Activated CD8-positive, alpha-beta T cell treated with anti-CD3 and anti-CD28 coated beads for 36 hours (primary cell): ENCODE results near the gene TM9SF4. TPM values are rescaled to one million over a fixed set of nuclear protein-coding genes. Genes with fewer than 3 reads are reported as not detected.

Experiments used
- ATAC-seq: fragments of 200-7000 bp; cut with Tn5 transposase; one replicate; pipeline ENCODE4 v1.10.0; 2021; ENCODE audit warnings: mild to moderate bottlenecking, moderate library complexity
- CTCF ChIA-PET: fragments of 350-600 bp; sonication (Branson Sonifier 250); formaldehyde crosslinking; loops from one replicate; lab custom pipeline; 2021; ENCODE audit warnings: antibody characterized with exemption; lab: Charles Lee
- POLR2A ChIA-PET: fragments of 350-600 bp; sonication (Branson Sonifier 250); formaldehyde crosslinking; loops from one replicate; lab custom pipeline; 2021; ENCODE audit warnings: antibody characterized with exemption; lab: Charles Lee
- DNase-seq: peaks from one replicate; pipeline ENCODE4 v3.0.0-alpha.2; 2020
- H3K27ac Mint-ChIP-seq: one replicate; pipeline ENCODE4 v1.8.0; 2021; ENCODE audit warnings: mild to moderate bottlenecking, mixed read lengths
- H3K27me3 Mint-ChIP-seq: one replicate; pipeline ENCODE4 v1.8.0; 2021; ENCODE audit warnings: mixed read lengths
- H3K36me3 Mint-ChIP-seq: one replicate; pipeline ENCODE4 v1.8.0; 2021; ENCODE audit warnings: low read depth, mixed read lengths
- H3K4me1 Mint-ChIP-seq: one replicate; pipeline ENCODE4 v1.8.0; 2021; ENCODE audit warnings: low read depth, mixed read lengths
- H3K4me3 Mint-ChIP-seq: one replicate; pipeline ENCODE4 v1.8.0; 2021; ENCODE audit warnings: mild to moderate bottlenecking, moderate library complexity, mixed read lengths
- H3K9me3 Mint-ChIP-seq: one replicate; pipeline ENCODE4 v1.8.0; 2021; ENCODE audit warnings: mixed read lengths
- CTCF ChIP-seq: fragments of 200-600 bp; IDR thresholded peaks from one replicate; pipeline ENCODE4 v1.8.0; 2022; ENCODE audit warnings: antibody characterized with exemption, mild to moderate bottlenecking
- intact Hi-C: fragments of 100-400 bp; cut with micrococcal nuclease; formaldehyde crosslinking; loops from one replicate; pipeline ENCODE4 v1.10.0; 2022
- total RNA-seq, 2 experiments: library from RNA; stranded (reverse); gene quantifications; one replicate each; pipeline ENCODE4 v1.2.3, GENCODE V29; 2021

TM9SF4 gene
- total RNA-seq, 2 experiments from 2014 or later = 36.5 to 39.5 TPM

- DNase-seq (peak; percentile 34), ATAC-seq (no peak)
- CTCF ChIA-PET = interaction anchor here (1.3 to 2.2 kb wide), 4 partner anchors 153 to 316 kb away, joined by 3 to 8 read pairs (median 4); no protein-coding TSS in a partner anchor
- Mint-ChIP-seq H3K9me3 (no peaks in the 10 kb centered on the region), H3K27ac (peak overlapping the region; percentile 92), H3K4me1 (peaks cover 62% of the 10 kb centered on the region), H3K36me3 (peaks cover 83% of the 10 kb centered on the region), H3K27me3 (no peaks in the 10 kb centered on the region), H3K4me3 (peak overlapping the region; percentile 99)
- intact Hi-C loops = loop anchor here (2.0 to 5.0 kb wide), 3 partner anchors 45 to 153 kb away; partner anchors contain the start of gene ASXL1
- no peak for TF ChIP-seq CTCF
- POLR2A ChIA-PET = interaction anchor here (0.9 to 7.6 kb wide), 15 partner anchors 11 to 484 kb away, joined by 3 to 60 read pairs (median 4); partner anchors contain the start of genes ASXL1, BCL2L1, KIF3B and TM9SF4
These were observed 96.6 kb downstream of the TM9SF4 start for GRCh38 chr20:32205843-32206759.

GRCh38 chr20:32206760-32207625, 97.5 kb downstream of the TM9SF4 start:
- no peak for TF ChIP-seq CTCF
- Mint-ChIP-seq H3K4me3 (peak overlapping the region; percentile 99), H3K27me3 (no peaks in the 10 kb centered on the region), H3K36me3 (peaks cover 82% of the 10 kb centered on the region), H3K9me3 (no peaks in the 10 kb centered on the region), H3K4me1 (peaks cover 63% of the 10 kb centered on the region), H3K27ac (peak overlapping the region; percentile 92)
- peak; percentile 33 for DNase-seq
- peak; percentile 11 for ATAC-seq
- ChIA-PET CTCF (interaction anchor here (1.5 kb wide), 1 partner anchor 156 kb away, joined by 3 read pairs; no protein-coding TSS in a partner anchor), POLR2A (interaction anchor here (1.9 kb wide), 1 partner anchor 12 kb away, joined by 5 read pairs; no protein-coding TSS in a partner anchor)
- intact Hi-C loops = loop anchor here (2.0 to 5.0 kb wide), 2 partner anchors 80 to 152 kb away; partner anchors contain the start of gene ASXL1

- intact Hi-C loops = loop anchor here (2.0 to 5.0 kb wide), 2 partner anchors 79 to 151 kb away; partner anchors contain the start of gene ASXL1
- no peak for TF ChIP-seq CTCF
- Mint-ChIP-seq H3K4me1 (peaks cover 59% of the 10 kb centered on the region), H3K27ac (peak within 1 kb of the TSS; percentile 92), H3K27me3 (no peaks in the 10 kb centered on the region), H3K9me3 (no peaks in the 10 kb centered on the region), H3K36me3 (peaks cover 82% of the 10 kb centered on the region), H3K4me3 (peak within 1 kb of the TSS; percentile 99)
- POLR2A ChIA-PET = interaction anchor here (0.8 to 2.5 kb wide), 3 partner anchors 24 to 78 kb away, joined by 3 to 10 read pairs (median 4); no protein-coding TSS in a partner anchor
- CTCF ChIA-PET = interaction anchor here (2.2 kb wide), 1 partner anchor 11 kb away, joined by 5 read pairs; no protein-coding TSS in a partner anchor
- ATAC-seq (peak; percentile 79), DNase-seq (peak; percentile 91)
These were observed 98.3 kb downstream of the TM9SF4 start, which contains the start of the genes PLAGL2 and POFUT1 for GRCh38 chr20:32207626-32208498. Gene PLAGL2, minus strand, starts transcription at chr20:32207743. Its CDS starts 5,565 bp downstream, at chr20:32202178. Gene POFUT1, plus strand, starts transcription at chr20:32207880. Its CDS starts 62 bp downstream, at chr20:32207942.
